ENCODE measurements around the gene UBE2D1.

- TF ChIP-seq NFIC (IDR thresholded peaks at IDR 0.05) = no peak
- TF ChIP-seq RAD21 (IDR thresholded peaks at IDR 0.05; ENCODE audit: low read depth) = no peak
- TF ChIP-seq, protein P1, sequence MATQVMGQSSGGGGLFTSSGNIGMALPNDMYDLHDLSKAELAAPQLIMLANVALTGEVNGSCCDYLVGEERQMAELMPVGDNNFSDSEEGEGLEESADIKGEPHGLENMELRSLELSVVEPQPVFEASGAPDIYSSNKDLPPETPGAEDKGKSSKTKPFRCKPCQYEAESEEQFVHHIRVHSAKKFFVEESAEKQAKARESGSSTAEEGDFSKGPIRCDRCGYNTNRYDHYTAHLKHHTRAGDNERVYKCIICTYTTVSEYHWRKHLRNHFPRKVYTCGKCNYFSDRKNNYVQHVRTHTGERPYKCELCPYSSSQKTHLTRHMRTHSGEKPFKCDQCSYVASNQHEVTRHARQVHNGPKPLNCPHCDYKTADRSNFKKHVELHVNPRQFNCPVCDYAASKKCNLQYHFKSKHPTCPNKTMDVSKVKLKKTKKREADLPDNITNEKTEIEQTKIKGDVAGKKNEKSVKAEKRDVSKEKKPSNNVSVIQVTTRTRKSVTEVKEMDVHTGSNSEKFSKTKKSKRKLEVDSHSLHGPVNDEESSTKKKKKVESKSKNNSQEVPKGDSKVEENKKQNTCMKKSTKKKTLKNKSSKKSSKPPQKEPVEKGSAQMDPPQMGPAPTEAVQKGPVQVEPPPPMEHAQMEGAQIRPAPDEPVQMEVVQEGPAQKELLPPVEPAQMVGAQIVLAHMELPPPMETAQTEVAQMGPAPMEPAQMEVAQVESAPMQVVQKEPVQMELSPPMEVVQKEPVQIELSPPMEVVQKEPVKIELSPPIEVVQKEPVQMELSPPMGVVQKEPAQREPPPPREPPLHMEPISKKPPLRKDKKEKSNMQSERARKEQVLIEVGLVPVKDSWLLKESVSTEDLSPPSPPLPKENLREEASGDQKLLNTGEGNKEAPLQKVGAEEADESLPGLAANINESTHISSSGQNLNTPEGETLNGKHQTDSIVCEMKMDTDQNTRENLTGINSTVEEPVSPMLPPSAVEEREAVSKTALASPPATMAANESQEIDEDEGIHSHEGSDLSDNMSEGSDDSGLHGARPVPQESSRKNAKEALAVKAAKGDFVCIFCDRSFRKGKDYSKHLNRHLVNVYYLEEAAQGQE (IDR thresholded peaks at IDR 0.05; ENCODE audit: low read depth) = no peak
- no peak for TF ChIP-seq YY1 (IDR thresholded peaks at IDR 0.05; ENCODE audit: low read depth)
- TF ChIP-seq TEAD4 (IDR thresholded peaks at IDR 0.05) = no peak
- TF ChIP-seq TAF1 (IDR thresholded peaks at IDR 0.05; ENCODE audit: low read depth) = no peak
- no peak for TF ChIP-seq TCF12 (IDR thresholded peaks at IDR 0.05; ENCODE audit: low read depth)
- TF ChIP-seq EP300 (IDR thresholded peaks at IDR 0.05; ENCODE audit: borderline replicate concordance) = no peak
- TF ChIP-seq FOXM1 (IDR thresholded peaks at IDR 0.05; ENCODE audit: borderline replicate concordance, low read depth) = no peak
- no peak for TF ChIP-seq EGR1 (IDR thresholded peaks at IDR 0.05)
- no peak for TF ChIP-seq CREB1 (IDR thresholded peaks at IDR 0.05; ENCODE audit: low read depth)
- TF ChIP-seq ZBTB7A (IDR thresholded peaks at IDR 0.05; ENCODE audit: low read depth) = no peak
- TF ChIP-seq MAX (IDR thresholded peaks at IDR 0.05) = no peak
These were observed 25.7 kb downstream of the UBE2D1 start for GRCh38 chr10:58360412-58361004.
